ENCODE results near the gene NPLOC4.

The NPLOC4 gene

DNA sequence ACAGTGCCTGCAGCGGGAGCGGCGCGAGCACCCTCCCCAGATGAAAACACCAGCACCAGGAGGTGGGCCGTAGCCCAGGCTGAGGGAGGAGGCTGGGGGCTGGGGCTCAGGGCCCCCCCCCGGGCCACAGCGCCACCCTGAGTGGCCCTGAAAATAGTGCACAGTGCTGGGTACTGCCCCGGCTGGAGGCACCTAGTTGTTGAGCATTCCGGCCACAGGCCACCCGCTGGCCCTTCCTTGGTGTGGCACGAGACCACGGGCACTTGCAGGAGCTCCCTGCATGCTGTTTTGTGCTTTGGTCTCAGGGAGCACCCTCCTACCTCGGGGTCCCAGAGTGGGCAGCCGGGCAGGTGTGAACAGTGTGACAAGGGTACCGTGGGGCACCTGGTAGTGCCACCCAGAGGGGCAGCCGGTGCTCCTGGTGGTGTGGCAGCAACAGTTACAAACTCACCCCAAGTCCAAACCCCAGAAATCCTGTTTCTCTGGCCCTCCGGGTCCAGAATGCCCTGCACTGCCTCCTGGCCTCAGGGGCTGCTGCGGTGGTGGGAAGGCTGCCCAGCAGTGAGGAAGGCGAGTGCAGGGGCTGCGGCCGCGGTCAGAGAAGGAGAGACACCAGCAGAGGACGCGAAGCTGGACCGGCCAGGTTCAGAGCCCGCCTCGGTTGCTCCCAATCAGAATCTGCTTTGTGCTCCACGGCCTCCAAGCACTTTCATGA, 96.8 kb downstream of the NPLOC4 start:
- H3K4me1 ChIP-seq (ENCODE audit: control insufficient read depth, low read depth, low read length) = no peaks in the 10 kb centered on the region
- no peak overlapping the region for H3K4me3 ChIP-seq (ENCODE audit: low read length)
- H3K9ac ChIP-seq (ENCODE audit: low read length) = no peak overlapping the region
- peaks cover 7% of the 10 kb centered on the region for H3K27me3 ChIP-seq (ENCODE audit: control insufficient read depth, insufficient read depth, low read length)
- H3K36me3 ChIP-seq (ENCODE audit: control insufficient read depth, low read depth, low read length) = peaks cover 14% of the 10 kb centered on the region
- no peak overlapping the region for H3K27ac ChIP-seq (ENCODE audit: low read length)
- H3K9me3 ChIP-seq (ENCODE audit: control insufficient read depth, low read depth, low read length) = no peaks in the 10 kb centered on the region

DNA sequence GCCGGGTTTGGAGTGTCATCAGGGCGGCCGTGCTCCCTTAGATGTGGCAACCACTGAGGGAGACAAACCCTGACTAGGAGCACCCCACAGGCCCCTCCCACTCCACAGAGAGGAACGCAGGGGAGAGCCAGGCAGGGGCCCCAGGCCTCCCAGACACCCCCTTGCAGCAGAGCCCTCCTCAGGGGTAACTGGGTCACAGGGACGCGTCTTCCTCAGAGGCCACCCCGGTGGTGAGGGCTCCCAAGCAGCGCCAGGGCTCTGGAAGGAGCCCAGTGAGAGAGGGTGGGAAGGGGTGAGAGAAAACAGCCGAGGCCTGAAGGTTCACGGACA, 97.4 kb downstream of the NPLOC4 start:
- Histone ChIP-seq H3K36me3 (ENCODE audit: control insufficient read depth, low read depth, low read length) (peaks cover 12% of the 10 kb centered on the region), H3K9ac (ENCODE audit: low read length) (no peak overlapping the region), H3K4me3 (ENCODE audit: low read length) (no peak overlapping the region), H3K4me1 (ENCODE audit: control insufficient read depth, low read depth, low read length) (no peaks in the 10 kb centered on the region), H3K27me3 (ENCODE audit: control insufficient read depth, insufficient read depth, low read length) (peaks cover 11% of the 10 kb centered on the region), H3K27ac (ENCODE audit: low read length) (no peak overlapping the region), H3K9me3 (ENCODE audit: control insufficient read depth, low read depth, low read length) (no peaks in the 10 kb centered on the region)

DNA sequence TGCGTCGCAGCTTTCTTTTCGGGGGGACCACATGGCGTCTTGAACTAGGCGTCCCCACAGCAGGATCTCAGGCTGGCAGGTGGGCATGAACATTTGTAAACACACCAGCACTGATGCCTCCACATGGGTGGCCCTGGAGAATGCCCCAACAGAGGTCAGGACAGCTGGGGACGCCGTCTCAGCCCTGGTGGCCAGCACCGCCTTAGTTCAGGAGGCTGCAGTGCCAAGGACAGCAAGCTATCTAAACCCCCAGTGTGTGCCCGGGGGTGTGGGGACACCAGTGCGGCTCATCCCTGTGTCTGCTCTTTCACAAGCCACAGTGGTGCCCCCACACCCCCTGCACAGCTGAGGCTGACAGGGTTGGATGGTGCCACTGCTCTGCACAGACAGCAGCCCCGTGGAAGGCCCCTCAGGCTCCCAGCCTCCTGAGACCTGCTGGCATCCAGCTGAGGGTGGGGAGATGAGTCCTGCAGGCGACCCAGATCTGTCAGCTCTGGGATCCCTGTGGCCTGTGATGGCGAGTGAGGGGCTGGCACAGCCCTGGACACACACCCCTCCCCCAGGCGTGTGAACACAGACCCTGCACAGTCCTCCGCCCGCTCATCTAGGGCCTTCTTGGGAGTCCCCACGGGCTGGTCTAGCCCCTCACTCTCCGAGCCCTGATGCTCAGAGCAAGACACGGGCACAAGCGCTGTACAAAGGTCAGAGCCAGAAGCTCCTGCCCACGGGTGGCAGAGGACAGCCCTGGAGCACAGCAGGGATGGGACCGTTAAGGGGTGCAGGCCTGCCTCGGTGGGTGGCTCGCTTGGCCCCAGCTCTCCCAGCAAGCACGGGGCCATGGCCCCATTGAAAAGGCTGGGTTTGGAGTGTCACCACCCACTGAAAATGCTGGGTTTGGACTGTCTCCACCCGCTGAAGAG, 98.0 kb downstream of the NPLOC4 start:
- Histone ChIP-seq H3K27ac (ENCODE audit: low read length) (no peak overlapping the region), H3K27me3 (ENCODE audit: control insufficient read depth, insufficient read depth, low read length) (peaks cover 16% of the 10 kb centered on the region), H3K9ac (ENCODE audit: low read length) (no peak overlapping the region), H3K9me3 (ENCODE audit: control insufficient read depth, low read depth, low read length) (no peaks in the 10 kb centered on the region), H3K4me1 (ENCODE audit: control insufficient read depth, low read depth, low read length) (no peaks in the 10 kb centered on the region), H3K4me3 (ENCODE audit: low read length) (no peak overlapping the region), H3K36me3 (ENCODE audit: control insufficient read depth, low read depth, low read length) (peaks cover 6% of the 10 kb centered on the region)

DNA sequence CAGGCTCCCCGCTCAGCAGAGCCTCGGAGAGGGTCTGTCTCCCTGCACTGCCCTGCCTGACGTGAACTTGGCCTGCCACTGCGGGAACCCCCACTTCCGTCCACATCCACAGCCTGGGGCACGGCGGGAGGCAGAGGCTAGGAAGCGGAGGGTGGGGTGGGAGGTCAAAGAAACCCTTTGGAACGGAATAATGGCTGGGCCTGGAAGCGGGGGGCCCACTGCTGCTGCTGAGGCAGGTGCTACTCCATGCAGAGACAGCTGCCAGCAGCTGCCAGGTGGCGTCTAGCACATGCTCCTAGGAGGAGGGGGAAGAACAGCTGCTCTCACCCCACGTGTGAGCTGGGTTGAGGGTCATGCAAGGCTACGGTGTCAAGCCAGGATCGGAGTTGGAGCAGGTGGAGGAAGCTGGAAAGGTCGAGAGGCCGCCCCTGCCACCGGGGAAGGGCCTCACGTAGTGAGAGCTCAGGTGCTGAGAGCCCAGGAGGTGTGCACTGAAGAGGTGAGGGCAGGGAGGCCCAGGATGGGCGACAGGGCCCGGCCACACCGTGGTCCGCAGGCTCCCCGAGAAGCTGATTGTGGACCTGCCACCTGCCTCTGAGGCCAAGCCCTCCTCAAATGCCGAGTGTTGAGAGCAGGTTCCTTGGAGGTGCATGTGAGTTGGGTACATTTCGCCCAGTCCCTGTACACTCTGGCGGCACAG, 98.9 kb downstream of the NPLOC4 start:
- H3K36me3 ChIP-seq (ENCODE audit: control insufficient read depth, low read depth, low read length) = peaks cover 3% of the 10 kb centered on the region
- no peak overlapping the region for H3K27ac ChIP-seq (ENCODE audit: low read length)
- no peak overlapping the region for H3K4me3 ChIP-seq (ENCODE audit: low read length)

GRCh38 chr17:81537343-81537855, 99.5 kb downstream of the NPLOC4 start:
- peaks cover 3% of the 10 kb centered on the region for H3K36me3 ChIP-seq (ENCODE audit: control insufficient read depth, low read depth, low read length)
- H3K27me3 ChIP-seq (ENCODE audit: control insufficient read depth, insufficient read depth, low read length) = peaks cover 26% of the 10 kb centered on the region
- H3K27ac ChIP-seq (ENCODE audit: low read length) = no peak overlapping the region
- no peak overlapping the region for H3K9ac ChIP-seq (ENCODE audit: low read length)
- H3K4me3 ChIP-seq (ENCODE audit: low read length) = no peak overlapping the region
- no peaks in the 10 kb centered on the region for H3K4me1 ChIP-seq (ENCODE audit: control insufficient read depth, low read depth, low read length)
- no peaks in the 10 kb centered on the region for H3K9me3 ChIP-seq (ENCODE audit: control insufficient read depth, low read depth, low read length)

More for the DNA sequence above, 98.9 kb downstream of the NPLOC4 start:
- no peaks in the 10 kb centered on the region for H3K9me3 ChIP-seq (ENCODE audit: control insufficient read depth, low read depth, low read length)
- no peak overlapping the region for H3K9ac ChIP-seq (ENCODE audit: low read length)
- no peaks in the 10 kb centered on the region for H3K4me1 ChIP-seq (ENCODE audit: control insufficient read depth, low read depth, low read length)
- peaks cover 25% of the 10 kb centered on the region for H3K27me3 ChIP-seq (ENCODE audit: control insufficient read depth, insufficient read depth, low read length)

DNA sequence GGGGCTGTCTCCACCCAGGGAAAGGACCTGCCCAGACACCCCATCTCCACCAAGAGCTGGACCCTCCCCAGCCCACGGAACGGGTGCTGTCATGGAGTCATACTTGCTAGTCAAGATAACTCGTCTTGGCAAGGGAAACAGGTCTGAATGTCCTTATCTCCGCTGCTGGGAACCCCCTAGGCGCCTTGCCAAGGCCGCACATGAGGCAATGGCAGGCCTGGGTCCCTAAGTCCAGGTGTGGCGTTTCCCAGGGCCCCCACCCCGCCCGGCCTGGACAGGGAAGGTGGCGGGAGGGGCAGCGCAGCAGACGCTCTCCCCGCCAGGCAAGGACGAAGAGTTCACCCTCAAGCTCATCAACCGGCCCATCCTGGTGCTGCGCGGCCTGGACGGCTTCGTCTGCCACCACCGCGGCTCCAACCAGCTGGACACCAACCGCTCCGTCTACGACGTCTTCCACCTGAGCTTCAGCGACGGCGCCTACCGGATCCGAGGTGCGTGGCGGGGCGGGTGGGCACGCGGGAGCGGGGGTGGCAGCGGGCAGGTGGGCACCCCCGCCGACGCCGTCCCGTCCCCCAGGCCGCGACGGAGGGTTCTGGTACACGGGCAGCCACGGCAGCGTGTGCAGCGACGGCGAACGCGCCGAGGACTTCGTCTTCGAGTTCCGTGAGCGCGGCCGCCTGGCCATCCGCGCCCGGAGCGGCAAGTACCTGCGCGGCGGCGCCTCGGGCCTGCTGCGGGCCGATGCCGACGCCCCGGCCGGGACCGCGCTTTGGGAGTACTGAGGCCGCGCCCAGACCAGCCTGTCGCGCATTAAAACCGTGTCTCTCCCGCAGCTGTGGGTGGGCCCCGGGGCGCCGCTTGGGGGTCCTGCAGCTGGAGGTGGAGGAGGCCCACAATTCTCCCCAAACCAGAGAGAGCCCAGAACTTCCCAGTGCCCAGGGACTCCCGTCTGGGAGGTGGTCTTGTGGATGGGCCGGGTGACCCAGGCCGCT, 100.3 kb downstream of the NPLOC4 start:
- Histone ChIP-seq H3K27me3 (ENCODE audit: control insufficient read depth, insufficient read depth, low read length) (peaks cover 26% of the 10 kb centered on the region), H3K9me3 (ENCODE audit: control insufficient read depth, low read depth, low read length) (no peaks in the 10 kb centered on the region), H3K4me1 (ENCODE audit: control insufficient read depth, low read depth, low read length) (no peaks in the 10 kb centered on the region), H3K4me3 (ENCODE audit: low read length) (no peak overlapping the region), H3K36me3 (ENCODE audit: control insufficient read depth, low read depth, low read length) (peaks cover 3% of the 10 kb centered on the region), H3K9ac (ENCODE audit: low read length) (no peak overlapping the region), H3K27ac (ENCODE audit: low read length) (no peak overlapping the region)

DNA sequence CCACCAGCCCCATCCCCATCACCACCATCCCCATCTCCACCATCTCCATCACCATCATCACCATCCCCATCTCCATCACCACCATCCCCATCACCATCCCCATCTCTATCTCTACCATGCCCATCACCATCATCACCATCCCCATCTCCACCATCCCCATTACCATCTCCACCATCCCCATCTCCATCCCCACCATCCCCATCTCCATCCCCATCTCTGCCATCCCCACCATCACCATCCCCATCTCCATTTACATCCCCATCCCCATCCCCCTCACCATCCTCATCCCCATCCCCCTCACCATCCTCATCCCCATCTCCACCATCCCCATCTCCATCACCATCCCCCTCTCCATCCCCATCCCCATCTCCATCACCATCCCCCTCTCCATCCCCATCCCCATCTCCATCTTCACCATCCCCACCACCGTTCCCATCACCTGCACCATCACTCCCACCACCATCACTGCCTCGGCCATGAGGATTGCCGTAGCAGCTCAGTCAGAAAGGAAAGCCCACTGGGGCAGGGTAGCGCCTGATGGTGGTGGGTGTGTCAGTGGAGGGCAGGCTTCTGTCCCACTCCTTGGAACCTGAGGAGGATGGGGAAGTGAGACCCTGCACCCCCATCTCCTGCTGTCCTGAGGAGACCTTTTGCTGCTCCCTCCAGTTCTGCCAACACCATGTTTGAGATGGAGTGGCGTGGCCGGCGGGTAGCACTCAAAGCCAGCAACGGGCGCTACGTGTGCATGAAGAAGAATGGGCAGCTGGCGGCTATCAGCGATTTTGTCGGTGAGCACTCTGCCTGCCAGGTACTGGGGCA, 101.2 kb downstream of the NPLOC4 start:
- no peaks in the 10 kb centered on the region for H3K36me3 ChIP-seq (ENCODE audit: control insufficient read depth, low read depth, low read length)
- H3K27me3 ChIP-seq (ENCODE audit: control insufficient read depth, insufficient read depth, low read length) = peaks cover 28% of the 10 kb centered on the region
- H3K9me3 ChIP-seq (ENCODE audit: control insufficient read depth, low read depth, low read length) = no peaks in the 10 kb centered on the region
- H3K9ac ChIP-seq (ENCODE audit: low read length) = no peak overlapping the region
- H3K4me3 ChIP-seq (ENCODE audit: low read length) = no peak overlapping the region
- no peaks in the 10 kb centered on the region for H3K4me1 ChIP-seq (ENCODE audit: control insufficient read depth, low read depth, low read length)
- no peak overlapping the region for H3K27ac ChIP-seq (ENCODE audit: low read length)

DNA sequence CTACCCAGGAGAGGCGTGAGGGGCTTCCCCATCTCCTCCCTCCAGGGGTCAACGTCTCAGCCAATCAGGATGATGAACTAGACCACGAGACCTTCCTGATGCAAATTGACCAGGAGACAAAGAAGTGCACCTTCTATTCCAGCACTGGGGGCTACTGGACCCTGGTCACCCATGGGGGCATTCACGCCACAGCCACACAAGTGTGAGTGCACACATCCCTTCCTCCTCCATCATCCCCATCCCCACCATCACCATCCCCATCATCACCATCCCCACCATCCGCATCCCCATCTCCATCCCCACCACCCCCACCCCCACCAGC, 101.9 kb downstream of the NPLOC4 start:
- H3K9me3 ChIP-seq (ENCODE audit: control insufficient read depth, low read depth, low read length) = no peaks in the 10 kb centered on the region
- no peak overlapping the region for H3K27ac ChIP-seq (ENCODE audit: low read length)
- peaks cover 35% of the 10 kb centered on the region for H3K27me3 ChIP-seq (ENCODE audit: control insufficient read depth, insufficient read depth, low read length)
- no peaks in the 10 kb centered on the region for H3K36me3 ChIP-seq (ENCODE audit: control insufficient read depth, low read depth, low read length)
- no peak overlapping the region for H3K9ac ChIP-seq (ENCODE audit: low read length)
- H3K4me1 ChIP-seq (ENCODE audit: control insufficient read depth, low read depth, low read length) = no peaks in the 10 kb centered on the region
- H3K4me3 ChIP-seq (ENCODE audit: low read length) = no peak overlapping the region

DNA sequence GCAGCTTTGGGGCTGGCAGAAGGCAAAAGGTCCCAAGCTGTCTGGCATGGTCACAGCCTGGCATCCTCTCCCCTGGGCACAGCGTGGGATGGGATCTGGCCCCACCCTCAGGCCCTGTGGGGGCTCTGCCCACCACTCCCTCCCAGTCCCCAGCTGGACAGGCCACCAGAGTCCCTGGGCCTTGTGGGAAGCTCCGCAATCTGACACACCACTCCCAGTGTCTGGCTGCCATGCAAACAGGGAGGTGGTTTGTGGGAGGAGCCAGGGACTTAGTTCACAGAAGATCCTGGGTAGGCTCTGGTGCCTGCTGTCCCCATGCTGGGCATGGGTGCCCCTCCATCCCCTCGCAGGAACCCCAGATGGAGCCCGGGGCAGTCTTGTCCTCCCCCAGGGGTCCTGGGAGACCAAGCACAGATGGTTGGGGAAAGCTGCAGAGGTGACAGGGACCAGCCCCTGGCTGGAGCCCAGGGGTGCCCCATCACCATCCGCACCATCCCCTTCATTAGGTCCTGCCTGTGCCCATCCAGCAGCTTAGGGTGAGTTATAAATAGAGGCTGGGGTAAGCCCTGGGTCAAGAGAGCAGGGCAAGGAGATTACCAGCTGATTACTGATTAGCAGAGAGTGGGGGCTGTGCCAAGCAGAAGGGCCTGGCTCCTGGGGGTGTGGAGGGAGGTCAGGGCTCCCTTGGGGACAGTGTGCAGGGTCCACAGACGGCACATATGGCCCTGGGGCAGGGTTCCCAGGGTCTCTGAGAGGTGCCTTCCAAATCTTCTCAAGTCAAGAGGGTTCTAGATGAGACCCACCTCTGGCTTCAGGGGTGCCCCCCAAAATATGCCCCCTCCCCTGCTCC, 102.5 kb downstream of the NPLOC4 start:
- Histone ChIP-seq H3K9me3 (ENCODE audit: control insufficient read depth, low read depth, low read length) (no peaks in the 10 kb centered on the region), H3K27me3 (ENCODE audit: control insufficient read depth, insufficient read depth, low read length) (peaks cover 36% of the 10 kb centered on the region), H3K9ac (ENCODE audit: low read length) (no peak overlapping the region), H3K36me3 (ENCODE audit: control insufficient read depth, low read depth, low read length) (no peaks in the 10 kb centered on the region), H3K4me1 (ENCODE audit: control insufficient read depth, low read depth, low read length) (no peaks in the 10 kb centered on the region), H3K4me3 (ENCODE audit: low read length) (no peak overlapping the region), H3K27ac (ENCODE audit: low read length) (no peak overlapping the region)

Measured in iPS-18a (cell line).